HG02678 (cell line): ENCODE data around the gene LCP2.

Source experiments
- ATAC-seq: cut with Tn5 transposase; IDR thresholded peaks from one replicate; pipeline ENCODE4 v1.9.1; 2021; ENCODE audit warnings: mild to moderate bottlenecking, moderate library complexity; ENCODE audit not compliant: unreplicated experiment

The LCP2 gene

DNA sequence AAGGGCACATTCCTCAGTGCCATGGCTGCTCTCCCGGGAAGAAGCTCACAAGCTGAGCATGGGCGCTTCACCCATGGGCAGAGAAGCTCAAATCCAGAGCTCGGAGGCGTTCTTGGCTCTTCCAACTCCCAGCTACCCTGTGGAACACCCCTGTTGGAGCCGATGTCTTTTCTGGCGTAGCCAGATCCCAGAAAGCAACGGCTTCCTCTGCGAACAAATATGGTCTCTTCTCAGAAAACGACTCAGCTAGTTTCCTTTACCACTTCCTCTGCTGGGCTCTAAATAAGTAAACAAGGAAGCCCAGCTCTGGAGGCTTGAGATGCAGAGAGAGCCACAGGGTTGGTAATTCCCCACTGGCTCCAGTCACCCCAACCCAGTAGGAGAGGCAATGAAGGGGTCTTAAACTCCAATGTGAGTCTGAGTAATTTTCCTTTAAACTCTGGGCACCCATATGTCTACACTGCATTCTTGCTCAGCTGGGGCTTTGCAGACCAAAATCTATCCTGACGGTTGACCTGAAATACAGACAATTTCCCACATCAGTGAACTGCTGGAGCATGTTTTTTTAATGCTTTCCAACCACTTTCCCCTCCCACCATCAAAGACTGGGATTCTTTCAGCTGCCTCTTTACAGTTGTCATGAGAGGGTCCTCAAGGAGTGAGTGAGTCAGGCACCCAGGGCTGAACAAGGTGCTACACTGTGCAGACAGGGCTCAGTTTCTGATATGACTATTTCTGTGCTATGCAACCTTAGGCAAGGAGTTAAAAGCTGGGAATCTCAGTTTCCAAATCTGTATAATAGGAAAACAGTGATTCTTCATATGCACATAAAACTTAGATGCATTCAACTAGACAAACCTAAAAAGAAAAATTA, at the start of gene LCP2:
LCP2 (minus strand) TSS at position 189 of the 874 bp plus-strand sequence; CDS start at position 23, 166 bp downstream.
- ATAC-seq = peak; percentile 52

DNA sequence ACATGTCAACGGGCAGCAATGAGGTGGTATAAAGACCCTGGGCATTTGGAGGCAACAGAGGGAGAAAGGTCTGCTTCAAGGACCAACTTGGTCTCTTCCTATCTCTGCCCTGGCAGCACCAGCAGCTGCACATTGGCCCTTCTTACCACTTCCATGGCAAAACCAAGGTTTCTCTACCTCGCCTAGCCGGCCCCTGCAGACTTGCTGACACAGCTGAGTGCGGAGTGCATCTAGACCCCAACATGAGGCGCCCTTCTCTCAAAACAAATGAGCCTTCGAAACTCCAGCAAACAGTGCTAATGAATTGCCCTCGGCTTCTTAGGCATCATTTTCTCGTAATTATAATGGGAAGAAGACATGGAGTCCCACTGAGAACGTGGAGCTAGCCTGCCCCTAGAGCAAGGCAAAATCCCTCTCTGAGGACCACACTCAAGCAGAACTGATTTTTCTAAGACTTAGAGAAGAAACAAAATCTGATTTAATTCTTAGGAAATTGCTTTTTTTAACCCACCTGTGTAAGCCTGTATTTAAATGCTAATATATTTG, 49.5 kb upstream of the LCP2 start:
- ATAC-seq = no peak

DNA sequence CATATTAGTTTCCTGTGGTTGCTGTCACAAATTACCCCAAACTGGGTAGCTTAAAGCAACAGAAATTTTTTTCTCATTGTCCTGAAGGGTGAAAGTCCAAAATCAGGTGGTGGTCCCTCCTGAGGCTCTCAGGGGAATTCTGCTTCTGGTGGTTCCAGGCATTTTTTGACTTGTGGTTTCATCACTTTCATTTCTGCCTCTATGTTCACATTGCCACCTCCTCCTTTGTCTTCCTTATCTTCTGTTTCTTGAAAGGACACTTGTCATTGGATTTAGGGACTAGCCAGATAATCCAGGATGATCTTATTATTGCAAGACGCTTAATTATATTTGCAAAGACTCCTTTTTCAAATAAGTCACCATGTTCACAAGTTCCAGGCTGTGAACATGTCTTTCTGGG, 48.4 kb upstream of the LCP2 start:
- ATAC-seq = no peak

DNA sequence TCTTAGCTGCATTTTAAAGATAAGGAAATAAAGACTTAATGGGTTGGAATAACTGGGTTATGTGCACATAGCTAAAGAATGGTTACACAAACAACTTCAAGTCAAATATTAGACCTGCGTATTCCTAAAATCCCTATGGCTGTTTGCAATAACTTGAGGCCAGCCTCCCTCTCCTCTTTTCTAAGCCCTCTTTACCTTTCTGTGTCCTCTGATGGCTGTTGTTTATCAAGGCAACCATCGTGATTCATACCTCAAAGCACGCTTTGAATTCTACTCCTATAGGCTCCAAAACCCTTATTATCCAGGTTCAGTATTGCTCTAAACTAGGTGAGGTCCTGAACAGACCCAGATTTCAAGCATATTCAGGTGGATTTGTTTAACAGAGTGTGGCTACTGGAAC, 45.6 kb upstream of the LCP2 start:
- no peak for ATAC-seq

DNA sequence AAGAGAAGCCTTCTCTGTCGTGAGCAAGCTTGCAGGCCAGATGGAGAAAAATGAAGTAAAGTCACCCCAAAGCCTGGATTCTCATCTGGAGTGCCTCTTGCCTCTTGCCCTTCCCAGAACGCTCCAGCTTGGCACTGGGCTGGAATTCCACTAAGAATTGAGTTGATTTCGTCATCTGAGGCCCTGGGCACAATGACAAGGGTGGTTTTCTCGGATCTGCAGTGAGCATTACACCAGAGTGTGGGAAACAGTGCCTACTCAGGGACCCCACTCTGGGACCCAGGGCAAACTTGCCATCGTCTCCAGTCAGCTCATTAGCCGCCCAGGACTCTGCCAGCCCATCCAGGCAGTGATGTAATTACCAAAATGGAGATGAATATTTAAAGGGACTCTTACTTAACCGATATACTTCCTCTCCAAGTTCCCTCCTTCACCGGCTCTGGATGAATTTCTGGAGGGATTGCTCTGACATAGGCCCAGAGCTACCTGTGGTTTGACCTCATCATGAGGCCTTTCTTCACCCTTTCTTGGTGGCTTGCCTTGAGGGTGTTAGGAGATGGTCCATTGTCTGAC, 44.7 kb upstream of the LCP2 start:
- ATAC-seq = no peak

DNA sequence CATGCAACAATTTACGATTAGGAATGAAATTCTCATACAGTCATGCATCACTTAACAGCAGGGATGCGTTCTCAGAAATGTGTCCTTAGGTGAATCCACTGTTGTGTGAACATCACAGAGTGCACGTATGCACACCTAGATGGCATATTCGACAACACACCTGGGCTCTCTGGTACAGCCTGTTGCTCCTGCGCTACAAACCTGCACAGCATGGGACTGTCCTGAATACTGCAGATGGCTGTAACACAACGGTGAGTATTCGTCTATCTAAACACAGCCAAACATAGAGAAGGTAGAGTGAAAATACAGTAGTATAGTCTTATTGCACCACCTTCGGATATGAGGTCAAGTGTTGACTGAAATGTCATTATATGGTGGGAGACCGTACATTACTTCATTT, 44.0 kb upstream of the LCP2 start:
- no peak for ATAC-seq

DNA sequence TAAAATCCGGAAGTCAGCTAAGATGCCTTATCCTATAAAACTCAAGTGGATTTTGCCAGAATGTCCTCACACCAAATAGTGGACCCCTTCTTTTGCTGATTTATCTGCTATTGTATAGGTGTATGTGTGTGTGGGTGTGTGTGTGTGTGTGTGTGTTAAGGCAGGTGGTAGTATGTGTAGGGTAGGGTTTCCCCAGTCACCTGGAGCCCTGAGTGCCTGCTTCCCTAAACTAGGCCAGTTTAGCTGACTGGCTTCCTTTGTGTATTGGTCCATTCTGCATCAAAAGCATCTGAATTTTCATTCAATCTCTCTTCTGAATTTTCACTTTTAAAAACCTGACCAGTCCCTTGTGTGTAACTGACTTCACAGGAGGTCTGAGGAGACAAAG, 42.2 kb upstream of the LCP2 start:
- no peak for ATAC-seq

DNA sequence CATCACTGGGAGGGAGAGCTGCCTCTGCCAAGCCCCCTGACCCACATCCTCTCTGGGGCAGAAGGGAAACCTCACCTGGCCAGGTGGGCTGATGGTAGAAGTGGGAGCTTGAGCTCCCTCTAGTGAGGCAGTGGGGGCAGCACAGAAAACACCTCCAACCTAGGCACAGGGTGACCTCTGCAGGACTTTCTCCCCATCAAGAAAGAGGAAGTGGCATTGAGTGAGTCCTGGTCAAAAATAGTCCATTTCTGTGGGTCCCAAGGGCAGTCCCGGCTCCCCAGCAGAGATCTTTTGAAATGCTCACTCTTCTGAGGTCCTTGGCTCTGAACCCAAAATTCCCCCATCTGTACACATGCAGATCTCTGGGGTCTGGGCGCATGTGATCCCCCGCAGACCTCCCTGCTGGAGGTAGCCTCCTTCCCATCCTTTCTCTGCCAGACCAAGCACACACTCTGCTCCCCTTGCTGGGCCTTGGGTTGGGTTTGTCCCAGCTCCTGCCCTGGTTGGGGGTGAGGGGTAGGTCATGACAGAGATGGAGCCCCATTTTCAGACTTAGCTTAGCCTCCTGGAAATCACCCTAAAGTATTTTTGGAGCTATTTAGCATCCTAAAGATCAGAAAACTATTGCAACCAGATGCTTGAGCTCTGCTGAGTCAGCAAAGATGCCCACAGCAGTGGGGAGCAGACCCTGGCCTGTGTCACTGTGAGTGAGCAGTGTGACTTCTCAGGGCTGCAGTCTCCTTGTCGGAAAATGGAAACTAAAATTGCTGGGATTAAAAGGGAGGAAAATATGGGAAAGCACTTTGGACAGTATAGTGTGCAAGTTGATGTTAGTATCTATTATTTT, 41.6 kb upstream of the LCP2 start:
- peak; percentile 89 for ATAC-seq

DNA sequence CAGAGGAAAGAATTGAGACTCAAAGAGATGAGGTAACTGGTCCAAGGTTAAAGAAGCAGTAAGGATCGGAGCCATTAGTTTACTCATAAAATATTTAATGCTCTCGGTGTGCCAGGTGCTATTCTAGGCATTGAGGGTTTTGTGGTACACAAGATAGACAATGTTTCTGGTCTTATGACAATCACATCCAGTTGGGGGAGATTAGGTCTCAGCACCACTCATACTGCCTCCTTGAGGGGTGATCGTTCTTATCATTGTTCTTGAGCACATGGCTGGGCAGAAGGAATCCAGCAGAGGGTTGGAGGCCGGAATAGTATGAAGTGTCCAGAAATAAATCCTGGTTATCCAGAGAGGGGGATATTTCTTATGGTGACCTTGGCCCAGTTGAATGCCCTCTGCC, 40.7 kb upstream of the LCP2 start:
- ATAC-seq = no peak

DNA sequence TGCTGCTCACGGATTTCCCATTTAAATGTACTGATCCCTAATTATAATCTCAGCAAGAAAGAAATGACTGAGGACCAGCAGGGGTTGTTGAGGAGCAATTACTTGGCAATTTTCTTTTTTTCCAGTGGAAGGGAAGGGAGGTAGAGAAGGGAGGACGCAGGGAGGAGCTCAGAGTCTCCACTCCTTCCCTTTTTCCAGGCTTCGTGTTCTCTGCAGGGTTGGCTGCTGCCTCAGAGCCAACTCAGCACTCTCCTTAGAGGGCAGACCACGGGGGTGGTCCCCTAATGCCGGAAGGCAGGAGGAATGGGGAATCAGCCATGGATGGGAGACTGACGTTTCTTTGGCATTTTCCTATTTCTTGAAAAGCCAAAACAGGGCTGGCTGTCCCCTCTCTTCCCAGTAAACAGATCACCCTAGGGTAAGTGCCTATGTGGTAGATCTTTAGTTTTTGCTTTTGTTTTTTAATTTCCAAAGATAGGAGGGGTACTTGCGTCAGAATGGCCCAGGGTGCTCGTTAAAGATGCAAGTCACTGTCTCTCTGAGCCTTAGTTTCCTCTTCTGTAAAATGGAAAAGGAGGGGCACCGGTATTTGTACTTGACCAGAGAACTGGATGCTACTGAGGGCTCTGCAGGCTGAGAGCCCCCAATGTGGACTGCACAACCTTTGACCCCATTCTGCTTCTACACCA, 39.6 kb upstream of the LCP2 start:
- no peak for ATAC-seq

DNA sequence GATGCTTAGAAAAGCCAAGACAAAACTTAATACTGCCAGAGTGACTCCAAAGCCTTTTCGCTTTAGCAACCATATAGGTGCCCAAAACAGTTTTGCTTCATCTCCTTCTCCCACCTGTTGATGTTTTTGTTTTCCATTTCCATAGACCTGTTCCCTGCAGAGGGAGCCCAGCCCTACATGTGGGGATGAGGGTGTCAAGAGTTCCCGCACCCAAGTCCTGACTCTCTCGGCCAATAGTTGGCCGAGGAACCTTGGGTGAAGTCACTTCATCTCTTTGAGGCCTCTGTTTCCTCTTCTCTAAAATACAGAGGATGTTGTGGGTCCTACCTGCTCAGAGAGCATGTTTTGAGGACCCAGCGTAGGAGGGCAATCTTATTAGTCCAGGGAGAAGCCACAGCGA, 38.5 kb upstream of the LCP2 start:
- ATAC-seq = no peak

DNA sequence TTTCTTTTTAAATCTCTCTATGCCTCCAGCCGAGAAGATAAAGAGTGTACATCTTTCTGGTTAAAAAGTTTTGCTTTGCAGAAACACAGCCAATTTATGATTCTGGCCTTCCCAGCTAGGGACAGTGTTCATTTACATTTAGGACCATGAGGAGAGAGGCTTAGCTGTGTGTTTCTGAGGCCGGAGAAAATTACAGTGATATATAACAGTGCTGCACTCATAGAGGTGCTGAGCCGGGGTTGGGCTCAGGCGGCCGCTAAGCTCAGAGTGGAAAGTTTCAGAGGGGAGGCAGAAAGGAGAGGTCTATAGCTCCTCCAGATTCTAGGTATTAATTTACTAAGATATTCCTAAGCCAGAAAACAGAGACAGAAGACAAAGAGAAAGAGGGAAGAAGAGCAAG, 37.0 kb upstream of the LCP2 start:
- no peak for ATAC-seq

DNA sequence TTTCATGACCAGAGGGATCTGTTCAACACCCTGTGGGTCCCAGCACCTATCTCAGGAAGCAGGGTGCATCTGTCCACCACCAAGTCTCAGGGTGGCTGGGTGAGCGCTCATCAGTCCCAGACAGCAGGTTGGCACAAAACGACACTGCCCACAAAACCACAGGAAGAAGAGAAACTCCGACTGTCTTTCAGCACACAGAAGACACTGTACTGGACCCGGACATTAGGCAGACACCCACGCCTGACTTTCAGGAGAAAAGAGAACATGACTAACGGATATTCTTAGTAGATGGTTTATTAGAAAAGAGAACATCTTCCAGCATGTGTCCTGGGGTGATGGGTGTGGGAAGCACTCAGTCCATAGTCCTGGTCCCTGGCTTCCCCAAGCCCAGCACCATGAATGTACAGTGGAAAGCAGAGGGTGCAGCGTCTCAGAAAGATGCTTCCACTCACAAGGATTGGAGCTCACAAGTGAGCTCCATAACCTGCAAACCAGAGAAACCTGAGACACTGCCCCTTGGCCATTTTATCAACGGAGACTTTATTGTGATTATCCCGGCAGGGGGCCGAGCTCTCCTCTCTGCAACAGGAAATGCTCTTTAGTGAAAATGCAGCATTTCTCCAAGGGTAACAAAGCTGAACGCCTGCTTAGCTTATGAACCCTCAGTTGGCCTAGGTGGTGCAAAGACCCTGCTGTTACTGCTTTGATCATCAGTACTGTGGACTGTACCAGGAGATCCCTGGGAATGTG, 35.8 kb upstream of the LCP2 start:
- ATAC-seq = peak; percentile 57

DNA sequence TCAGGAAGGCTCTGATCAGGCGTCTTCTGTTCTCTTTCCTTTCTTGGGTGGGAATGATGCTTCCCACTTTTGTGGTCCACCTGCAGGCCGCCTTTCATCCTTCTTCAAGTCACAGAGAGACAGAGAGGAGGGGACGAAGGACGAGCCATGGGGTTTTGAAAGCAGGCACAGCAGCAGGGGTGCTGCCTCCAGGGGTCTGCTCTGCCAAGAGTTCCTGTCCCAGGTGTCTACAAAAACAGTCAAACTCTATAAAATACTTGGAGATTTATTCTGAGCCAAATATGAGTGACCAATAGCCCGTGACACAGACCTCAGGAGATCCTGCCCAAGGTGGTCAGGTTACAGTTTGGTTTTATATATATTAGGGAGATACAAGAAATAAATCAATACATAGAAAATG, 34.5 kb upstream of the LCP2 start:
- ATAC-seq = no peak

DNA sequence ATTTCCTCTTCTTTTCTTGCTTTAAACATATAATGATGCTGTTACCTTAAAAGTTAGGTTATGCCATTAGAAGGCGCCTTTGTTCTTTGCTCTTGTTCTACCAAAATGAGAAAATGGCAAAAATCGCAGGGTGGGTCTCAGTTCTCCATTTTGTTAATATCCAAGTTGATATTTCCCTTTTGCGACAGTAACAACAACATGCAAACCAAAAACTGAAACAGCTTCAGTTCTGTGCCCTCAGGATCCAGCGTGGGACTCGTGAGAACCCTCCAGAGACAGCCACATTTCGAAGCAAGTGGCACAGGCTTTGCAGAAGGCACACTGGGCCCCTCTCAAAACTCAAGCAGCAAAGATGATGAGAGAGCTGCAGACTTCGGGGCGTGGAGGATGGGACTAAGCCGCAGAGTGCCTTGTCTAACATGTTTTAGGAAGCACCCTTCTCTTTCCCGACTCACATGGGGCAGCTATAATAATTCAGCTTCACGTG, 33.0 kb upstream of the LCP2 start:
- ATAC-seq = no peak

DNA sequence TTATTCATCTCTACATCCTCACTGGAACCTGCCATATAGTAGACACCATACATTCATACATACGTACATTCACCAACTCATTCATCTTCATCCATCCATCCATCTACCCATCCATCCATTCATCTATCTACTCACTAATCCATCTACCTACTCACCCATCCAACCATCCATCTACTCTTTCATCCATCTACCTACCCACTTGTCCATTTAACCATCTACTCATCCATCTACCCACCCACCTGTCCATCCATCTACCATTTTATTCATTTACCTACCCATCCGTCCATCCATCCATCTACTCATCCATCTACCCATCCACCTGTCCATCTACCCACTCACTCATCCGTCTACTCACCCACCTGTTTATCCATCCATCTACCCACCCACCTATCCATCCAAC, 31.9 kb upstream of the LCP2 start:
- no peak for ATAC-seq

DNA sequence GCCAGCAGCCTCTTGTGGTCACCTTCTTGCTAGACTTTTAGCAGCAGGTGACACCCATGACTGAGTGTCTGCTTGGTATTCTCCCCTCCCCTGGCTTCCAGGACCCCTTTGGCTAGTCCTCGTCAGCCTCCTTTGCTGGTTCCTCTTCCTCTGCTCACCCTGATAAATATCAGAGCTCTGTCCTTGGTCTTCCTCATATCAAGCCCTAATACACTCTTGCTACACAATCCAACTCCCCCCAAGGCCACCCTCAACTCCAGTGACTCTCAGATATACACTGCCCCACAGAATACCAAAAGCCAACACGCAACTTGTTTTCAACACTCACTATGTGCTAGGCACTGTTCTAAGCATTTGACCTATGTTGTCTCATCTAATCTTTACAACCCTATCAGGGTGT, 30.3 kb upstream of the LCP2 start:
- ATAC-seq = no peak

DNA sequence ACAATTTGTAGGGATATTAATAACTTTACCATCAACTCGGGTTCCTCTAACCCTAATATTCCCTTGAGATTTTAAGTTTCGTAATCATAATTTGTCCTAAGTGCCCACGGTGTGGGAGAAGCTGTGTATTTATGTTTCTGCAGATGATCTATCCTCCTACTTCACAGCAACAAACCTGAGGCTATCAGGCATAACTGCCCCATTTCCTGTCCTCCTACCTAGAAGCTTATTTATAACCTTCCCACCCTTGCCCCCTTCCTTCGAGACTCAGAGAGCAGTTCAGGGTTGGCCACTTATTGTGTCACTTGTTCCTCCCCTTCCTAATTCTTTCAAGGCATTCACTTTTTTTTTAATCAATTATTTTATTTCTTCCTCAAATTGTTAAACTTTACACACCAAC, 29.6 kb upstream of the LCP2 start:
- ATAC-seq = no peak

DNA sequence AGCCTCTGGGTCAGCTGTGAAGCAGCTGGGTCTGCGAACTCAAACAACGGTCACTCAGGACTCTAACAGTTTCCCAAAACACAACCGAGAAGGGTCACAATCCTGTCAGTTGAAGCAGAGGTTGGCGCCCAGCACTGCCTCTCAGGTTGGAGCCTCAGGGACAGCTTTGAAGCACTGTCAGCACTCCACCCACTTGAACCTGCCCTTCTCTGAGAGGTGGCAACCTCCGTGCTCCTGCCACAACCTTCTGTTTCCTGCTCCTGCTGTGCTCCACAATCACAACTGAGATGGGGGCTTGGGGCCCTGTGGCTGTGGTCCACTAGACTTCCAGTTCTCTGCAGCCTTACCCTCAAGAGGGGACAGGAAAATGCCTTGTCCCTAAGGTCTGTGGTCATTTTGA, 21.7 kb upstream of the LCP2 start:
- ATAC-seq = no peak

DNA sequence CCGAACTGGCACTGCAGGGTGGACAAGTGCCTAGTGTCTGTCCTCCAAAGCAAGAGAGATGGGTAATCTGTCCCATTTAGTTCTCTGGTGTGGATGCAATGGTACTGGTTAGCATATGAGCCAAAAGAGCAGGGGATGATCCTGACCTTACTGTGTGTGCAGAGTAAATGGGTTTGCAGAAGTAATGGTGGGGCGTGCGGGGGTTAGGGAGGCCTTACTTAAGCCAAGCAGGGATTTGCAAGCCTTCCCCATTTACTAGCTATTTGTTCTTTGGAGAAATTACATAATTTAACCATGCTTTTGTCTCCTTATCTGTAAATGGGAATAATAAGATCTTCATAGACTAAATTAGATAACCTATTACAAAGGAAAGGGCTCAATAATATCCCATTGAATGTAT, 19.9 kb upstream of the LCP2 start:
- ATAC-seq = no peak
